ENCODE results near the gene CROCC2. TPM values are rescaled to one million over a fixed set of nuclear protein-coding genes. Genes with fewer than 3 reads are reported as not detected.

Gene CROCC2
- polyA plus RNA-seq, 1 of the 3 experiments (the other 2 are of a cell fraction): not detected

- Histone ChIP-seq H2AFZ (ENCODE audit: low read depth) (no peak within 1 kb of the TSS), H3K9me3 (no peaks in the 10 kb centered on the region), H3K27me3 (ENCODE audit: insufficient read depth) (no peaks in the 10 kb centered on the region), H3F3A (replicated peaks; ENCODE audit: insufficient read depth) (no peaks in the 10 kb centered on the region), H3K27ac (ENCODE audit: low read depth in 2 of 2, low read length in 1 of 2) (no peak within 1 kb of the TSS), H4K20me1 (ENCODE audit: insufficient read depth) (no peaks in the 10 kb centered on the region), H3K9me2 (no peaks in the 10 kb centered on the region), H3K36me3 (replicated peaks in 1 of 2; ENCODE audit: control insufficient read depth in 1 of 2, insufficient read depth in 2 of 2, low read length in 1 of 2) (no peaks in the 10 kb centered on the region), H3K9ac (no peak within 1 kb of the TSS), H3K4me2 (no peak within 1 kb of the TSS), H3K4me1 (ENCODE audit: control insufficient read depth in 1 of 2, insufficient read depth in 2 of 2, low read depth in 1 of 2, low read length in 1 of 2) (peaks cover 0 to 23% of the 10 kb centered on the region in 2 experiments; a peak in 1 of 4 replicates), H3K4me3 (ENCODE audit: low read depth in 2 of 2, low read length in 1 of 2) (no peak within 1 kb of the TSS), H3K79me2 (ENCODE audit: insufficient read depth) (no peaks in the 10 kb centered on the region)
- no peak for DNase-seq
- 69% methylated on average over 4 of the region's 24 CpGs for whole genome bisulfite sequencing (ENCODE audit: low lambda C conversion rate)
- TF ChIP-seq IRF3 (IDR thresholded peaks at IDR 0.05; ENCODE audit: low read depth, low read length) (no peak), JUND (IDR thresholded peaks at IDR 0.05) (no peak), EP300 (IDR thresholded peaks at IDR 0.05; ENCODE audit: borderline replicate concordance in 1 of 2, low read depth in 1 of 2, low read length in 1 of 2) (no peak), ZBTB33 (IDR thresholded peaks at IDR 0.05; ENCODE audit: borderline replicate concordance, low read depth) (no peak), RCOR1 (IDR thresholded peaks at IDR 0.05; ENCODE audit: low read length) (no peak), TEAD4 (IDR thresholded peaks at IDR 0.05; ENCODE audit: borderline replicate concordance, insufficient read depth) (no peak), USF2 (IDR thresholded peaks at IDR 0.05; ENCODE audit: borderline replicate concordance, low read depth, low read length) (no peak), NRF1 (IDR thresholded peaks at IDR 0.05; ENCODE audit: low read depth, low read length) (no peak)
- TF ChIP-seq, protein P1, sequence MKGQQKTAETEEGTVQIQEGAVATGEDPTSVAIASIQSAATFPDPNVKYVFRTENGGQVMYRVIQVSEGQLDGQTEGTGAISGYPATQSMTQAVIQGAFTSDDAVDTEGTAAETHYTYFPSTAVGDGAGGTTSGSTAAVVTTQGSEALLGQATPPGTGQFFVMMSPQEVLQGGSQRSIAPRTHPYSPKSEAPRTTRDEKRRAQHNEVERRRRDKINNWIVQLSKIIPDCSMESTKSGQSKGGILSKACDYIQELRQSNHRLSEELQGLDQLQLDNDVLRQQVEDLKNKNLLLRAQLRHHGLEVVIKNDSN (IDR thresholded peaks at IDR 0.05; ENCODE audit: borderline replicate concordance, low read depth): no peak
- TF ChIP-seq, protein P2, sequence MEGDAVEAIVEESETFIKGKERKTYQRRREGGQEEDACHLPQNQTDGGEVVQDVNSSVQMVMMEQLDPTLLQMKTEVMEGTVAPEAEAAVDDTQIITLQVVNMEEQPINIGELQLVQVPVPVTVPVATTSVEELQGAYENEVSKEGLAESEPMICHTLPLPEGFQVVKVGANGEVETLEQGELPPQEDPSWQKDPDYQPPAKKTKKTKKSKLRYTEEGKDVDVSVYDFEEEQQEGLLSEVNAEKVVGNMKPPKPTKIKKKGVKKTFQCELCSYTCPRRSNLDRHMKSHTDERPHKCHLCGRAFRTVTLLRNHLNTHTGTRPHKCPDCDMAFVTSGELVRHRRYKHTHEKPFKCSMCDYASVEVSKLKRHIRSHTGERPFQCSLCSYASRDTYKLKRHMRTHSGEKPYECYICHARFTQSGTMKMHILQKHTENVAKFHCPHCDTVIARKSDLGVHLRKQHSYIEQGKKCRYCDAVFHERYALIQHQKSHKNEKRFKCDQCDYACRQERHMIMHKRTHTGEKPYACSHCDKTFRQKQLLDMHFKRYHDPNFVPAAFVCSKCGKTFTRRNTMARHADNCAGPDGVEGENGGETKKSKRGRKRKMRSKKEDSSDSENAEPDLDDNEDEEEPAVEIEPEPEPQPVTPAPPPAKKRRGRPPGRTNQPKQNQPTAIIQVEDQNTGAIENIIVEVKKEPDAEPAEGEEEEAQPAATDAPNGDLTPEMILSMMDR (IDR thresholded peaks at IDR 0.05): no peak
- ChIA-PET POLR2A (no interaction called here), CTCF (interaction anchor here (2.4 kb wide), 1 partner anchor 45 kb away, joined by 5 read pairs; no protein-coding TSS in a partner anchor)
Measured at GRCh38 chr2:240895656-240896388, 10.3 kb upstream of the CROCC2 start, which contains the start of gene MAB21L4. MAB21L4 (minus strand) TSS chr2:240896156; CDS start chr2:240895997, 159 bp downstream.
